NCI-H526 (cell line): ENCODE data around the gene CDC42SE2.
"Not testable (repeated sequence)": the region's sequence is repeated elsewhere in the genome, so short reads cannot be mapped to it uniquely, and the experiment has no call there.

ENCODE experiments used
- DNase-seq, 2 experiments: peaks; one replicate each; lab custom pipeline; 2025; lab: John Stamatoyannopoulos, UW

The CDC42SE2 gene

GRCh38 chr5:131389869-131390265 is 126.0 kb downstream of the CDC42SE2 start:
- no peak for DNase-seq

- DNase-seq = no peak
These were observed 128.7 kb downstream of the CDC42SE2 start for GRCh38 chr5:131392466-131393095.

DNA sequence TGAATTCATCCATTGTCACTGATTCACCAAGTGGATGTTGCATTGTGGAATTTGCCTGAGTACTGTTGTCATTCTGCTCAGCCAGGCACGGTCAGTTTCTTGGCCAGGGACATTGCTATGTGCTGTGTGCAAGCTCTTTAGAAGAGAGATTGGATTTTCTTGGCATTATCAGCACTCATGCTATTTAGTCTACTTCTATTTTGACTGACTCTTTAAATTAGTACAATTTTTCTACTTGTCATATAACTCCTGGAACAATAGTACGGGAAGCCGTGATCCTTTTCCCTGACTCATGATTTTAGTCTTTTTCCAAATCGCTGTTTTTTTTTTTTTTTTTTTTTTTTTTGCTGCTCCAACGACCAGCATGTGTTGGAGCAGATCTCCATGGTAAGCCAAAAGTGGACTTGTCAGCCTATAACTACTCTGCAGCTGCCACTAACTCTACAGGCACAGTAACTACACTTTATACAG is 129.7 kb downstream of the CDC42SE2 start:
- DNase-seq = no peak

DNA sequence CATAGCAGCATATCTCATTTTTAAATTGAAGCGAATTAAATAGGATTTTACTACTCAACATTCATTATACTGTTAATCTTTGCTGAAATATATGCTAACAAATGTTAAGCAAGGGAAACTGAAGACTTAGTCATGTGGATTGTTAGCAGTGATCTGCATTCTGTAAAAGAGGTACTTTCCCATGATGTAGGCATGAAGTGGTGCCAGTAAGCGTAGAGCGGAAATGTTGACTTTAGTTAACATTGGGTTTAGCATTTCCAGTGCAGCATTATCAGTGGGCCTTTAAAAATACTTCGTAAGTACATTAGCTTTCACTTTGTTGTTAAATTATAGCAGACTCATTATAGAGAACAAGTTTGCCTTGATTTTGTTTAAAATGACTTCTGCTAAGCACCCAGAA is 130.3 kb downstream of the CDC42SE2 start:
- DNase-seq = no peak

GRCh38 chr5:131396015-131396414 is 132.2 kb downstream of the CDC42SE2 start:
- DNase-seq = no peak

- DNase-seq = no peak
These were observed 132.9 kb downstream of the CDC42SE2 start for GRCh38 chr5:131396630-131397273.

GRCh38 chr5:131399007-131399406 is 135.2 kb downstream of the CDC42SE2 start:
- not testable (repeated sequence) for DNase-seq

DNA sequence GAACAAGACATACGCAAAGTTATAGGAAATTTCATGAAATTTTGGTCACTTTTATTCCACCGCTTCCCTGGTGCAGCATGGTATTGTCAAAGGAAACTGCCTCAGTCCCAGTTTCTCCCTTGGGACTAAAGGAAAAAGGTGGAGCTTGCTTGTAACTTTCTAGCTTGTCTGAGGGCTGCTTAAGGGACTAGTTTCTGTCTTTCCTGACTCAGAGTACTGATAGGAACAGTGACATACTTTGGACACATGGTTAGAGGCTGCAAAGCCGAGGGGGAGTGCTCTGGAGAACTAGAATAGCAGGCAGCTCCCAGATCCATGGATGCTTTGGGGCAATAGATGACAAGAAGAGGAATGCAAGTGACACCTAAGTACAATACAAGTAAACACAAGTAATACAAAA is 136.7 kb downstream of the CDC42SE2 start:
- no peak for DNase-seq

DNA sequence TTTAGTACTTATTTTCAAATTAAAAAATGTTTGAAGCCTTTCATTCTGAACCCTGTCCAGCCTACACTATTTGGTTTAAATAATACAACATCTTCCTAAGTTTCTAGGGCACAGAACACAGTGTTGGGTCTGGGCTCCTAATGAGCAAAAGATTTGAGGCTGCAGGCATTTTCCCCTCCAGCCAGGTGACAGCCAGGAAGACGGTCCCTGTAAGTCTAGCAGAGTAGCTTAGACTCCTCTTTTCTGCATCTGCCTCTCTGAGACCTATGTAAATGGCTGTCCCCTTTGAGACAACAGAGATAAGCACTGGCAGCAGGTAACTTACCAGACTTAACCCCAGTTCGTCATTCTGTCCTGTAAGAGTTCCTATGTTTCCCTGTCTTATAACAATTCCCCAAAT is 141.8 kb downstream of the CDC42SE2 start:
- no peak for DNase-seq

DNA sequence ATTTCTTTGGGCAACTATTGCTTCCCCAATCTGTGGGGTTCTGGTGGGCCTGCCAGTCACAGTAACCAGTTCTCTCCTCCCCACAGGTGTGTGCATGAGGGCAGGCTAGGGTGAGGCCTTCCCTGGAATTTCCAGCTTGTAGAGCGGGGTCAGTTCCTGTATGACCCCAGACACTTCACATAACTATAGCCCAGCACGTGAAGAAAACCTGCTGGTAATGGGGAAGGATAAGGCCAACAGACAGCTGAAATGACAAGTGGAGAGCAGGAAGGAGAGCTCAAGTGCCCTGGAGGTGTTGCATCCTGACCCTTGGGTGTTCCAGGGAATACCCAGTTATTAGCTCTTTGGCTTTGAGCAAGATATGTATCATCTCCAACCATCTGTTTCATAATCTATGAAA is 142.2 kb downstream of the CDC42SE2 start:
- no peak for DNase-seq

GRCh38 chr5:131406975-131407638 is 143.3 kb downstream of the CDC42SE2 start:
- DNase-seq = no peak

DNA sequence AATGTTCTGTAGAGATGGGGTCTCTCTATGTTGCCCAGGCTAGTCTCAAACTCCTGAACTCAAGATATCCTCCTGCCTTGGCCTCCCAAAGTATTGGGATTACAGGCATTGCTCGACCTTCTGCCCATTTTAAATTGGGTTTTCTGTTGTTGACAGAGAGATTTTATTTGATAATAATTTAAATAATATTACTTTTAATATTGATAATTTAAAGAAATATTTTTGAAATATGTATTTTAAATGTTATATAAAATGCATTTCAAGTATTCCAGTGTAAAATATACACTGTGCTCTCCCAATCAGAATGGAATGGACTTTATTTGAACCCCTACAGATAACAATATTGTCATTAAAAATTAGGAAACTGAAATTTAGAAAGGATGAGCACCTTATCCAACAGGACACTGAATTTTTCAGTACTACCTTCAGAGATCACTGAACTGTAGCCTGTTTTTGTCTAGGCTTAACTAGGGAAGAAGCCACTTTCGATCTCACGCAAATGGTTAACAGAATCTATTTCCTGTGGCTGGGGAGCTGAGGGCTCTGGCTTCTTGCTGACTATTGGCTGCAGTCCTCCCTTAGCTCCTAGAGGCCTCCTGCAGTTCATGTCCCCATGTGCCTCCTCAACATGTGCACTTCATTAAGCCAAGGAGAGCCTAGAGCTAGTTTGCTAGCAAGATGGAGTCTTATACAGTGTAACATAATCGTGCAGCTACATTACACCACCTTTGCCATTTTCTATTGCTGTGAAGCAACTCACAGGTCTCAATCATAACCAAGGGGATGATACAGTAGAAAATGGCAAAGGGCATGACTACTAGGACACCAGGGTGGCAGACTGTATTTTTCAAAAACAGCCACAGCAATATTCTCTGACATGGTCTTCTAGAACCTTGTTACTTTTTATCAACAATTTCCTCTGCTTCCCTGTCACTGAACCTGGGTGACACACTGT is 150.0 kb downstream of the CDC42SE2 start:
- no peak for DNase-seq

GRCh38 chr5:131416729-131417128 is 152.9 kb downstream of the CDC42SE2 start:
- DNase-seq = no peak

- DNase-seq = peak; percentile 1 to 46
These were observed 153.5 kb downstream of the CDC42SE2 start for GRCh38 chr5:131417240-131417869.

- no peak for DNase-seq
These were observed 155.0 kb downstream of the CDC42SE2 start for GRCh38 chr5:131418846-131419245.

GRCh38 chr5:131419877-131420276 is 156.0 kb downstream of the CDC42SE2 start:
- DNase-seq = no peak

GRCh38 chr5:131423056-131423455 is 159.2 kb downstream of the CDC42SE2 start:
- DNase-seq = peak in 1 of 2 experiments; percentile 7

DNA sequence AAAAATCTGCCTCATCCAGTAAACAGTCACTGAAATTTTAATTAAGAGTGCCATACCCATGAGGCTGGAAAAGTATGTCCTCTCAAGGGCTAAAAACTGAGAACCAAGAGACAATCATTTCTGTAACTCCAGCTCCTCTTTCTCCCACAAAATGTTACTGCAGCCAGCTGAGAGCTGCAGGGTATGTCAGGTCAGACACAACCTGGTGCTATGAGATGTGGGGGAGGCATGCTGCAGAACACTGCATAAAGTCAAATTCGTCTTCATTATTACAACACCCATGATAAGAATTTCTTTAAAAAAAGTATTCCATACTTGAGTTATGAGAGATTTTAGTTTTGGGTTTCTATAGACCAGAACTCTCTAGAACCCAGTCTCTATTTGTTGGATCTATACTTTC is 162.2 kb downstream of the CDC42SE2 start:
- DNase-seq = no peak

DNA sequence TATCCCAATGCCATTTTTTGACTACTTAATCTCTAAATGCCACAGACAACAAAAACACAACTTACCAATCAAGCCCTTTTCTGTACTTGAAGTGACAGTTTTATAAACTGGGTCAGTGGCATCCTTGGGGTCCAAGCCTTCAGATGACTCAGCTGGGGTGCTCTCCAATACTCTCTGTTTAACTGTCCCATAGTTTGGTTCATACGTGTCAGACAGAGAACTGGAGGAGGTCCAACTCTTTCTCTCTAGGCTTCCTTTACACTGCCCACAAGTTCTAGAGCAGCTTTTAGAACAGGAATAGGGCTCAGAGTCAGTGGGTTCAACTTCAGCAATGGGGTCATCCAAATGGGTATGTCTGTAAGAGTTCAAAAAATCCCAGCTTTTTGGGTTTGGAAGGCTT is 166.9 kb downstream of the CDC42SE2 start:
- no peak for DNase-seq

- no peak for DNase-seq
These were observed 167.9 kb downstream of the CDC42SE2 start for GRCh38 chr5:131431794-131432193.

DNA sequence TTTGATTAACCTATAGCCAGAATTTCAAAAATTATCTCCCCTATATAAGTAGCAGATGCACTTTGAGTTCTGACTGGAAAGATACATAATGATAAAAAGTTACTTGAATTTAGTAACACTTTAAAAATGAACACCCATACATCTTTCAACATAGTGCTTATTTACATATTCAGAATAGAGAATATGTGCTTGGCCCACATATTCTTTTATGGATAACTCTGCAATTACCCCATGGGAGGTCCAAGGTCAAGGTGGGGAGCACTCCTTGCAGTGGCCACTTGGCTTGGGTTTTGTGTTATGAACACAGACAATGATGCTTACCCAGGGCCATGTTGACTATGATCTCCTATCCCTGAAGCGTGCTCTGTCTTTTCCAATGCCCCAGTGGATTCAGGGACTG is 169.3 kb downstream of the CDC42SE2 start:
- DNase-seq = no peak

- no peak for DNase-seq
These were observed 172.2 kb downstream of the CDC42SE2 start for GRCh38 chr5:131436081-131436480.
